ENCODE results near the gene IL34. TPM values are rescaled to one million over a fixed set of nuclear protein-coding genes. Genes with fewer than 3 reads are reported as not detected.

IL34 gene
- total and polyA plus RNA-seq, 2 of the 13 experiments (the other 11 are each of a cell fraction or from before 2014, with no cell fraction given): 1.2 to 1.3 TPM

- TF ChIP-seq ZNF7 (CRISPR knock-in tag; IDR thresholded peaks at IDR 0.05) (no peak), IKZF4 (CRISPR knock-in tag; IDR thresholded peaks at IDR 0.05; ENCODE audit: borderline replicate concordance, low read depth, not compliant biosample characterization) (no peak), PLRG1 (conservative IDR thresholded peaks at IDR 0.05) (no peak), ZBTB44 (CRISPR knock-in tag; IDR thresholded peaks at IDR 0.05) (no peak), SOX6 (IDR thresholded peaks at IDR 0.05) (no peak), SOX6 (CRISPR knock-in tag; IDR thresholded peaks at IDR 0.05) (no peak), TBL1XR1 (IDR thresholded peaks at IDR 0.05; ENCODE audit: borderline replicate concordance, low read length, partially characterized antibody) (no peak), ZNF276 (CRISPR knock-in tag; IDR thresholded peaks at IDR 0.05; ENCODE audit: low read depth) (no peak), ATF2 (CRISPR knock-in tag; IDR thresholded peaks at IDR 0.05) (no peak), TEAD3 (CRISPR knock-in tag; optimal IDR thresholded peaks at IDR 0.05; ENCODE audit: borderline replicate concordance) (no peak), AGO2 (optimal IDR thresholded peaks at IDR 0.05; ENCODE audit: low read depth, low read length) (no peak)
- no TSS peak for BruUV-seq (replicated peaks)
- H4K20me1 ChIP-seq (ENCODE audit: insufficient read depth, low read length): no peaks in the 10 kb centered on the region
- H3K27ac ChIP-seq (ENCODE audit: extremely low read length, insufficient read depth, low read length): no peak overlapping the region
- ATAC-seq (no peak), FAIRE-seq (no peak), DNase-seq (ENCODE audit: low spot score) (no peak)
- no peak overlapping the region for H3K4me2 ChIP-seq (ENCODE audit: low read depth, low read length)
- no peak overlapping the region for H2AFZ ChIP-seq (ENCODE audit: low read length)
- no peaks in the 10 kb centered on the region for H3K36me3 ChIP-seq (replicated peaks in 1 of 2; ENCODE audit: control insufficient read depth in 1 of 2, insufficient read depth in 2 of 2, low read length in 2 of 2)
- no peak overlapping the region for H3K4me3 ChIP-seq (replicated peaks in 1 of 3; ENCODE audit: insufficient read depth in 1 of 3, low read depth in 2 of 3, low read length in 3 of 3)
- intact Hi-C loops (cut with micrococcal nuclease; ENCODE audit: unreplicated experiment): no loop called here
- no peaks in the 10 kb centered on the region for H3K79me2 ChIP-seq (ENCODE audit: insufficient read depth, low read length)
- H3K9ac ChIP-seq (ENCODE audit: insufficient read depth, low read depth, low read length): no peak overlapping the region
- H3K4me1 ChIP-seq (ENCODE audit: insufficient read depth, low read length): peaks cover 17% of the 10 kb centered on the region
- 44% methylated on average over 3 of the region's 3 CpGs for WGBS (ENCODE audit: low lambda C conversion rate)
- no peaks in the 10 kb centered on the region for H3K9me3 ChIP-seq (ENCODE audit: low read length)
- peaks cover 6 to 43% of the 10 kb centered on the region in 2 experiments; a peak in 4 of 5 replicates for H3K27me3 ChIP-seq (ENCODE audit: control insufficient read depth in 1 of 2, insufficient read depth in 2 of 2, low read length in 2 of 2)
- CTCF ChIA-PET (ENCODE audit: low intra/inter-chr PET ratio, low total read pairs): no interaction called here
- POLR2A ChIA-PET: no interaction called here
- in situ Hi-C loops (cut with HindIII; ENCODE audit: extremely low pct_ligation_motif_present, low pct_unique_long_range_greater_than_20kb): loop anchor here (5.0 kb wide), 1 partner anchor 279 kb away; no protein-coding TSS in a partner anchor
Measured at GRCh38 chr16:70651524-70651923, 5.2 kb downstream of the IL34 start.
